Testis (tissue), 2 donors: ENCODE data around the gene SSBP2.

ENCODE experiments used
- POLR2A ChIP-seq: fragments of 450-650 bp; IDR thresholded peaks from one replicate; pipeline ENCODE4 v1.6.1; 2017; ENCODE audit warnings: antibody characterized with exemption, mild to moderate bottlenecking, moderate library complexity
- TF ChIP-seq, protein P1 (sequence below), 3 experiments: fragments of 450-650 bp in 2 of 3; fragments of 200-600 bp in 1 of 3; sonication (generic) in 1 of 3; IDR thresholded peaks; one replicate each; pipeline ENCODE4 v1.5.1; 2016 to 2019; ENCODE audit warnings: antibody characterized with exemption in 3 of 3, mild to moderate bottlenecking in 2 of 3, moderate library complexity in 1 of 3

DNA sequence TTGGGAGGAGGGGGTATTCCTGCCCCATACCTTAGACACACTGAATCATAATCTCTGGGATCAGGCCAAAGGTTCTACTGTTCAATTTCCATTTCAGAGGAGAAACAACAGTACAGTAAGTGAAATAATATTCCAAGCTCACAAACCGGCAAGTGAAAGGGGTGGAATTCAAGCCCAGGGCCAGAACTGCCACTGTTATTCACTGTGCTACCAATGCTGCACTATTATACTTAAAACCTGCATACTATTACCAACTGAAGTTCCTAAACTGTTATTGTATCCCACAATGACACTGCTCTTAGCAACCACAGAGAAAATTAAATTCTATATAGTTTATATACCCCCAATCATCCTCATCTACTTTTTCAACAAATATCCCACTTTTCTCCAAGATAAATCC lies 24.6 kb downstream of the SSBP2 start:
- TF ChIP-seq, protein P1, sequence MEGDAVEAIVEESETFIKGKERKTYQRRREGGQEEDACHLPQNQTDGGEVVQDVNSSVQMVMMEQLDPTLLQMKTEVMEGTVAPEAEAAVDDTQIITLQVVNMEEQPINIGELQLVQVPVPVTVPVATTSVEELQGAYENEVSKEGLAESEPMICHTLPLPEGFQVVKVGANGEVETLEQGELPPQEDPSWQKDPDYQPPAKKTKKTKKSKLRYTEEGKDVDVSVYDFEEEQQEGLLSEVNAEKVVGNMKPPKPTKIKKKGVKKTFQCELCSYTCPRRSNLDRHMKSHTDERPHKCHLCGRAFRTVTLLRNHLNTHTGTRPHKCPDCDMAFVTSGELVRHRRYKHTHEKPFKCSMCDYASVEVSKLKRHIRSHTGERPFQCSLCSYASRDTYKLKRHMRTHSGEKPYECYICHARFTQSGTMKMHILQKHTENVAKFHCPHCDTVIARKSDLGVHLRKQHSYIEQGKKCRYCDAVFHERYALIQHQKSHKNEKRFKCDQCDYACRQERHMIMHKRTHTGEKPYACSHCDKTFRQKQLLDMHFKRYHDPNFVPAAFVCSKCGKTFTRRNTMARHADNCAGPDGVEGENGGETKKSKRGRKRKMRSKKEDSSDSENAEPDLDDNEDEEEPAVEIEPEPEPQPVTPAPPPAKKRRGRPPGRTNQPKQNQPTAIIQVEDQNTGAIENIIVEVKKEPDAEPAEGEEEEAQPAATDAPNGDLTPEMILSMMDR (IDR thresholded peaks at IDR 0.05) = no peak
- no peak for TF ChIP-seq POLR2A
